Neural progenitor cell (in vitro differentiated cells): ENCODE results near the gene ASB9. TPM values are rescaled to one million over a fixed set of nuclear protein-coding genes. Genes with fewer than 3 reads are reported as not detected.

ENCODE experiments used
- DNase-seq: peaks from one replicate; pipeline ENCODE4 v3.0.0-alpha.2; 2016; ENCODE audit warnings: low spot score
- H2AFZ ChIP-seq: fragments of 200-600 bp; sonication (generic); replicated peaks from 2 replicates; pipeline ENCODE4 v1.6.1; 2016; ENCODE audit warnings: antibody characterized with exemption
- H3F3A ChIP-seq: fragments of 200-600 bp; sonication (generic); 2 replicates; pipeline ENCODE4 v1.6.1; 2016; ENCODE audit warnings: antibody characterized with exemption, low read depth
- H3K27ac ChIP-seq: fragments of 200-600 bp; sonication (generic); 2 replicates; pipeline ENCODE4 v1.5.1; 2016; ENCODE audit warnings: mild to moderate bottlenecking
- H3K27me3 ChIP-seq: fragments of 200-600 bp; sonication (generic); 2 replicates; pipeline ENCODE4 v1.6.1; 2016; ENCODE audit warnings: mild to moderate bottlenecking, moderate library complexity
- H3K36me3 ChIP-seq: fragments of 200-600 bp; sonication (generic); 2 replicates; pipeline ENCODE4 v1.5.1; 2016
- H3K4me1 ChIP-seq: fragments of 200-600 bp; sonication (generic); 2 replicates; pipeline ENCODE4 v1.6.1; 2016; ENCODE audit warnings: mixed run types
- H3K4me2 ChIP-seq: fragments of 200-600 bp; sonication (generic); 2 replicates; pipeline ENCODE4 v1.6.1; 2016
- H3K4me3 ChIP-seq: fragments of 200-600 bp; sonication (generic); 2 replicates; pipeline ENCODE4 v1.5.1; 2016
- H3K79me2 ChIP-seq: fragments of 200-600 bp; sonication (generic); 2 replicates; pipeline ENCODE4 v1.6.1; 2016; ENCODE audit warnings: low read depth
- H3K9ac ChIP-seq: fragments of 200-600 bp; sonication (generic); 2 replicates; pipeline ENCODE4 v1.6.1; 2016
- H3K9me3 ChIP-seq: fragments of 200-600 bp; sonication (generic); 2 replicates; pipeline ENCODE4 v1.5.1; 2016; ENCODE audit warnings: low read depth
- H4K20me1 ChIP-seq: fragments of 200-600 bp; sonication (generic); 2 replicates; pipeline ENCODE4 v1.6.1; 2016; ENCODE audit warnings: low read depth
- H3K27ac Mint-ChIP-seq: 3 replicates; pipeline ENCODE4 v1.8.0; 2021; ENCODE audit warnings: mixed read lengths
- H3K27me3 Mint-ChIP-seq: 2 replicates; pipeline ENCODE4 v1.8.0; 2022; ENCODE audit warnings: low read depth, mild to moderate bottlenecking, inconsistent platforms, moderate library complexity, mixed read lengths; ENCODE audit not compliant: insufficient read depth
- H3K36me3 Mint-ChIP-seq: 3 replicates; pipeline ENCODE4 v1.8.0; 2021; ENCODE audit warnings: mixed read lengths
- H3K4me1 Mint-ChIP-seq: 3 replicates; pipeline ENCODE4 v1.8.0; 2021; ENCODE audit warnings: mixed read lengths
- H3K4me3 Mint-ChIP-seq: 3 replicates; pipeline ENCODE4 v1.8.0; 2021; ENCODE audit warnings: mild to moderate bottlenecking, moderate library complexity, mixed read lengths
- H3K9me3 Mint-ChIP-seq: 3 replicates; pipeline ENCODE4 v1.8.0; 2020; ENCODE audit warnings: mixed read lengths
- CTCF ChIP-seq: fragments of 200-600 bp; sonication (generic); IDR thresholded peaks from 2 replicates; pipeline ENCODE4 v1.5.1; 2017; ENCODE audit warnings: antibody characterized with exemption, mild to moderate bottlenecking
- EZH2 ChIP-seq: fragments of 200-600 bp; sonication (generic); IDR thresholded peaks from 2 replicates; pipeline ENCODE4 v1.6.1; 2017; ENCODE audit warnings: antibody characterized with exemption, mild to moderate bottlenecking, moderate library complexity
- EZH2phosphoT487 ChIP-seq: fragments of 200-600 bp; sonication (generic); IDR thresholded peaks from 2 replicates; pipeline ENCODE4 v1.6.1; 2017; ENCODE audit warnings: antibody characterized with exemption
- total RNA-seq: library from RNA; depleted of rRNA; stranded (reverse); fragments of >200 nt; gene quantifications from 2 replicates; pipeline ENCODE4 v1.2.3, GENCODE V29; 2015; ENCODE audit warnings: low replicate concordance

The ASB9 gene
- total RNA-seq, 1 donor from 2014 or later, result 1.1 TPM

DNA sequence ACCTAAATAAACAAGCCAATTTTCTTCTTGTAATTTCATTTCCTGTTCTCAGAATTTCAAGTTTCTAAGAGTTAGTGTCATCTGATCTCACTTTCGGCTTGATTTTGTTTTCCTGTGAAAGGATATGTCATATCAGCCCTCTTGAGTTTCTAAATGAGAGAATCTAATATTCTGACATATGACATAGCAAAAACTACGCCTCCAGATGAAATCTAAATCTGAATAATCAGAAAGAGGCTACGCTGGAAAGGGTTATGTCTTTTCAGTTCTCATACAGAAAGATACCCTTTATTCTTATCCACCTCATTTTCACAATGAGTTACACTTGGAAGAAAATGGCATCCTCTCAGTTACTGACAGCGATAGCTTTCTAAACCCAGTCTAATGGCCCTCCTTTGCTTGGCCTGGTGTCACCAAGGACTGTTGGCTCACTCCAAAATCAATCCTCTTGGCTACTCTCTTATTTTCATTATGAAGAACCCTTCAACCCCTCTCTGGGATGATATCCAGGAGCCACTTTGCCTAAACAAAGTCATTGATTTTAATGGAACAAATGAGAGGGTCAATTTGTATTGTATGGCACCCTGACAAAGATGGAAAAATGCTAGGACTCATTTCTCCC lies 65.6 kb downstream of the ASB9 start:
- Histone ChIP-seq H3K4me2 (no peak overlapping the region), H4K20me1 (no peaks in the 10 kb centered on the region), H3K27me3 (no peaks in the 10 kb centered on the region), H3K4me3 (no peak overlapping the region), H3K9ac (no peak overlapping the region), H3F3A (no peaks in the 10 kb centered on the region), H3K9me3 (no peaks in the 10 kb centered on the region), H3K36me3 (no peaks in the 10 kb centered on the region), H3K79me2 (no peaks in the 10 kb centered on the region), H3K27ac (no peak overlapping the region), H2AFZ (no peak overlapping the region), H3K4me1 (no peaks in the 10 kb centered on the region)
- no peak for DNase-seq
- Mint-ChIP-seq H3K9me3 (peaks cover 3% of the 10 kb centered on the region), H3K4me1 (no peaks in the 10 kb centered on the region), H3K4me3 (no peak overlapping the region), H3K27me3 (peaks cover 3% of the 10 kb centered on the region), H3K36me3 (no peaks in the 10 kb centered on the region), H3K27ac (no peak overlapping the region)
- TF ChIP-seq EZH2phosphoT487 (no peak), EZH2 (no peak), CTCF (no peak)

DNA sequence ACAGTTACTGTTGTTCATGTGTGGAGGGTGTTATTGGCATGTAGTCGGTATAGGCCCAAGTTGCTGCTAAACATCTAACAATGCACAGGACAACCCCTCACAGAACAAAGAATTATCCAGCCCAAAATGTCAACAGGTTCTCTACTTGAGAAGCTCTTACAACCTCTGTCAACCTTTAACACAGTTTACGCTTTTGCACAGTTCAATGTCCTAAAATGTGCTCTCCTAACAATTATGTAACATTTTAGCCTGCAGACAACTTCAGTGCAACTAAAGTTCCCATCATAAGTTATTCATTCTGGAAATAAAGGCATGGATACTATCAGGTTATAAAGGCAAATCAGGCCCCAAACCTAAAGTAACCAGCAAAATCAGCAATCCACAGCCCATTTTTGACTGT lies 66.2 kb downstream of the ASB9 start:
- no peaks in the 10 kb centered on the region for H3K4me1 Mint-ChIP-seq
- Histone ChIP-seq H3K4me2 (no peak overlapping the region), H3K27ac (no peak overlapping the region), H3K4me1 (no peaks in the 10 kb centered on the region), H2AFZ (no peak overlapping the region), H3K4me3 (no peak overlapping the region), H3K9me3 (no peaks in the 10 kb centered on the region), H3K36me3 (no peaks in the 10 kb centered on the region), H4K20me1 (no peaks in the 10 kb centered on the region), H3K79me2 (no peaks in the 10 kb centered on the region), H3K27me3 (no peaks in the 10 kb centered on the region), H3F3A (no peaks in the 10 kb centered on the region), H3K9ac (no peak overlapping the region)
- H3K27ac Mint-ChIP-seq, result no peak overlapping the region
- no peak overlapping the region for H3K4me3 Mint-ChIP-seq
- TF ChIP-seq EZH2phosphoT487 (no peak), EZH2 (no peak), CTCF (no peak)
- no peak for DNase-seq
- peaks cover 3% of the 10 kb centered on the region for H3K27me3 Mint-ChIP-seq
- no peaks in the 10 kb centered on the region for H3K36me3 Mint-ChIP-seq
- H3K9me3 Mint-ChIP-seq, result peaks cover 3% of the 10 kb centered on the region

GRCh38 chrX:15202454-15203177 lies 67.3 kb downstream of the ASB9 start:
- H3K27me3 Mint-ChIP-seq, result peaks cover 3% of the 10 kb centered on the region
- Histone ChIP-seq H3K4me3 (no peak overlapping the region), H3K4me2 (no peak overlapping the region), H3K79me2 (no peaks in the 10 kb centered on the region), H2AFZ (no peak overlapping the region), H3K9me3 (no peaks in the 10 kb centered on the region), H3K36me3 (no peaks in the 10 kb centered on the region), H3F3A (no peaks in the 10 kb centered on the region), H3K4me1 (no peaks in the 10 kb centered on the region), H3K27ac (no peak overlapping the region), H3K27me3 (no peaks in the 10 kb centered on the region), H4K20me1 (no peaks in the 10 kb centered on the region), H3K9ac (no peak overlapping the region)
- no peak overlapping the region for H3K4me3 Mint-ChIP-seq
- peaks cover 3% of the 10 kb centered on the region for H3K9me3 Mint-ChIP-seq
- TF ChIP-seq EZH2phosphoT487 (no peak), CTCF (no peak), EZH2 (no peak)
- no peaks in the 10 kb centered on the region for H3K36me3 Mint-ChIP-seq
- no peak overlapping the region for H3K27ac Mint-ChIP-seq
- no peaks in the 10 kb centered on the region for H3K4me1 Mint-ChIP-seq
- DNase-seq, result no peak
